Measurements from ENCODE around the gene GALR3. TPM values are rescaled to one million over a fixed set of nuclear protein-coding genes. Genes with fewer than 3 reads are reported as not detected.

Gene GALR3
- total and polyA plus RNA-seq, 2 of the 8 experiments (the other 6 are each of a cell fraction or from before 2014, with no cell fraction given), result 0.84 to 1.1 TPM

- peak in 1 of 2 experiments; percentile 59 for DNase-seq (ENCODE audit: low read depth in 1 of 2, low spot score in 2 of 2)
Measured at GRCh38 chr22:37804352-37804880, 18.8 kb upstream of the GALR3 start.

More at GRCh38 chr22:37804352-37804880, 18.8 kb upstream of the GALR3 start:
- peak overlapping the region; percentile 95; the same call in 1 of the 2 replicates for H4K8ac ChIP-seq (ENCODE audit: extremely low read depth, insufficient read depth, low read length)
- peak overlapping the region; percentile 98 for H3K18ac ChIP-seq (ENCODE audit: extremely low read depth, low read length)
- no peak overlapping the region for H2AFZ ChIP-seq (ENCODE audit: low read length)
- peaks cover 4 to 7% of the 10 kb centered on the region in 2 experiments; a peak in 2 of 4 replicates for H3K79me2 ChIP-seq (ENCODE audit: control insufficient read depth in 1 of 2, insufficient read depth in 2 of 2, low read length in 2 of 2)
- H2BK120ac ChIP-seq (replicated peaks; ENCODE audit: low read depth, low read length), result peak overlapping the region; percentile 71
- ChIA-PET CTCF (ENCODE audit: partially characterized antibody) (interaction anchor here (1.0 to 1.1 kb wide), 3 partner anchors 13 to 59 kb away, joined by 3 to 4 read pairs (median 3); no protein-coding TSS in a partner anchor), POLR2A (ENCODE audit: partially characterized antibody) (interaction anchor here (0.6 to 8.8 kb wide), 28 partner anchors 9 to 196 kb away, joined by 3 to 142 read pairs (median 4); partner anchors contain the start of genes ANKRD54, EIF3L, GALR3 and GGA1)
- H4K5ac ChIP-seq (ENCODE audit: insufficient read length, low read depth, low read length), result peak overlapping the region; percentile 25
- H2BK20ac ChIP-seq (ENCODE audit: low read length), result no peak overlapping the region
- no peak overlapping the region for H3K14ac ChIP-seq (ENCODE audit: insufficient read length)
- peak overlapping the region; percentile 91 to 94 for H3K4me2 ChIP-seq (ENCODE audit: insufficient read depth in 1 of 2, low read depth in 2 of 2, low read length in 2 of 2)
- peak overlapping the region; percentile 97 for H4K91ac ChIP-seq (replicated peaks; ENCODE audit: insufficient read length, low read length)
- H2BK12ac ChIP-seq (ENCODE audit: low read depth, low read length), result no peak overlapping the region
- H2BK5ac ChIP-seq (ENCODE audit: low read depth, low read length), result no peak overlapping the region
- H3K79me1 ChIP-seq (ENCODE audit: low read depth, low read length), result peaks cover 3% of the 10 kb centered on the region
- no peak overlapping the region for H3K23ac ChIP-seq (ENCODE audit: insufficient read length)
- H3K4me1 ChIP-seq (replicated peaks in 1 of 4; ENCODE audit: control insufficient read depth in 3 of 4, insufficient read depth in 4 of 4, low read length in 3 of 4), result peaks cover 0 to 22% (median 19%) of the 10 kb centered on the region in 4 experiments; a peak in 6 of 7 replicates
- no peak for FAIRE-seq
- TF ChIP-seq, protein P1, sequence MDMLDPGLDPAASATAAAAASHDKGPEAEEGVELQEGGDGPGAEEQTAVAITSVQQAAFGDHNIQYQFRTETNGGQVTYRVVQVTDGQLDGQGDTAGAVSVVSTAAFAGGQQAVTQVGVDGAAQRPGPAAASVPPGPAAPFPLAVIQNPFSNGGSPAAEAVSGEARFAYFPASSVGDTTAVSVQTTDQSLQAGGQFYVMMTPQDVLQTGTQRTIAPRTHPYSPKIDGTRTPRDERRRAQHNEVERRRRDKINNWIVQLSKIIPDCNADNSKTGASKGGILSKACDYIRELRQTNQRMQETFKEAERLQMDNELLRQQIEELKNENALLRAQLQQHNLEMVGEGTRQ (IDR thresholded peaks at IDR 0.05; ENCODE audit: low read length), result no peak
- TF ChIP-seq EZH2 (IDR thresholded peaks at IDR 0.05; ENCODE audit: low read depth, low read length, severe bottlenecking), result peak; percentile 10
- H3K56ac ChIP-seq (replicated peaks; ENCODE audit: insufficient read length, low read depth, low read length), result peak overlapping the region; percentile 67
- no peak overlapping the region for H2AK5ac ChIP-seq (ENCODE audit: low read depth, low read length)
- H2BK15ac ChIP-seq (ENCODE audit: low read length), result no peak overlapping the region
- H3K23me2 ChIP-seq (ENCODE audit: low read depth, low read length), result peaks cover 48% of the 10 kb centered on the region
- WGBS, 2 experiments (ENCODE audit: extremely low coverage in 1 of 2, insufficient coverage in 1 of 2, insufficient read length in 1 of 2, insufficient replicate concordance in 2 of 2, low coverage in 1 of 2, low lambda C conversion rate in 2 of 2, missing lambda C conversion rate in 1 of 2), result 2% methylated on average over 20 of the region's 29 CpGs; no CpG with 5 or more reads in 1 of the 2 experiments
- peak overlapping the region; percentile 79 to 91 (median 86) for H3K4me3 ChIP-seq (ENCODE audit: extremely low read depth in 1 of 4, insufficient read depth in 2 of 4, low read depth in 3 of 4, low read length in 4 of 4)
- no peaks in the 10 kb centered on the region for H3K9me3 ChIP-seq (ENCODE audit: insufficient read depth in 2 of 2, low read depth in 1 of 2, low read length in 1 of 2)
- H3K27me3 ChIP-seq (replicated peaks in 1 of 4; ENCODE audit: control insufficient read depth in 3 of 4, extremely low read depth in 1 of 4, insufficient read depth in 3 of 4, low read length in 3 of 4), result peaks cover 3 to 44% (median 37%) of the 10 kb centered on the region in 4 experiments
- H4K20me1 ChIP-seq (replicated peaks in 1 of 2; ENCODE audit: control insufficient read depth in 1 of 2, insufficient read depth in 2 of 2, low read length in 2 of 2), result peaks cover 2 to 4% of the 10 kb centered on the region in 2 experiments
- H3K9ac ChIP-seq (replicated peaks in 1 of 4; ENCODE audit: extremely low read depth in 1 of 4, low read depth in 3 of 4, low read length in 3 of 4), result peak overlapping the region; percentile 72 to 94 (median 80)
- peak overlapping the region; percentile 93 for H3K4ac ChIP-seq (replicated peaks; ENCODE audit: insufficient read length, low read depth, low read length)
- H3K36me3 ChIP-seq (ENCODE audit: control insufficient read depth in 2 of 4, insufficient read depth in 4 of 4, low read length in 3 of 4), result no peaks in the 10 kb centered on the region
- peak overlapping the region; percentile 55; the same call in 1 of the 2 replicates for H3K27ac ChIP-seq (ENCODE audit: low read depth, low read length)

Measured in H1 (cell line).